Naive B cell (primary cell): ENCODE data around the gene ANKRD16. TPM values are rescaled to one million over a fixed set of nuclear protein-coding genes. Genes with fewer than 3 reads are reported as not detected.
A peak's percentile ranks its signal among the peaks of the same experiment; 100 is the strongest.

Source experiments
- ATAC-seq, 2 donors: fragments of 150-1000 bp; cut with Tn5 transposase; 2 replicates each; pipeline ENCODE4 v1.10.0; 2021; ENCODE audit warnings: low read depth in 2 of 2, mild to moderate bottlenecking in 2 of 2, moderate library complexity in 2 of 2
- DNase-seq: peaks from one replicate; pipeline ENCODE4 v3.0.0; 2022
- H3K27ac Mint-ChIP-seq, 6 donors: one replicate each; pipeline ENCODE4 v1.8.0; 2020 to 2022; ENCODE audit warnings: mild to moderate bottlenecking in 6 of 6, mixed read lengths in 6 of 6, moderate library complexity in 5 of 6, inconsistent platforms in 2 of 6
- H3K27me3 Mint-ChIP-seq, 3 donors: one replicate each; pipeline ENCODE4 v1.8.0; 2021 to 2022; ENCODE audit warnings: mixed read lengths in 3 of 3, mild to moderate bottlenecking in 1 of 3
- H3K36me3 Mint-ChIP-seq, 2 donors: one replicate each; pipeline ENCODE4 v1.8.0; 2020 to 2022; ENCODE audit warnings: mixed read lengths in 2 of 2, inconsistent platforms in 1 of 2, mild to moderate bottlenecking in 1 of 2
- H3K4me1 Mint-ChIP-seq, 3 donors: one replicate each; pipeline ENCODE4 v1.8.0; 2020 to 2022; ENCODE audit warnings: mixed read lengths in 3 of 3, inconsistent platforms in 1 of 3, mild to moderate bottlenecking in 1 of 3, moderate library complexity in 1 of 3
- H3K4me3 Mint-ChIP-seq, 8 donors: one replicate each; pipeline ENCODE4 v1.8.0; 2020 to 2022; ENCODE audit warnings: mild to moderate bottlenecking in 8 of 8, mixed read lengths in 8 of 8, moderate library complexity in 8 of 8, inconsistent platforms in 2 of 8
- H3K9me3 Mint-ChIP-seq, 7 donors: one replicate each; pipeline ENCODE4 v1.8.0; 2020 to 2022; ENCODE audit warnings: mixed read lengths in 7 of 7, mild to moderate bottlenecking in 5 of 7, inconsistent platforms in 2 of 7, moderate library complexity in 1 of 7
- polyA plus RNA-seq, 6 donors: library from polyadenylated mRNA; unstranded; fragments of 300-500 nt; fragmentation: Illumina TruSeq; gene quantifications; one replicate each; pipeline ENCODE4 v1.2.3, GENCODE V29; 2021; ENCODE audit warnings: low read depth in 6 of 6

Gene ANKRD16
- polyA plus RNA-seq, 6 donors from 2014 or later: 4.0 to 7.5 (median 5.7) TPM

- ATAC-seq (no peak), DNase-seq (no peak)
- Mint-ChIP-seq H3K4me3 (peak overlapping the region in 5 of 8 donors; percentile 3 to 54 (median 29)), H3K4me1 (peaks cover 38 to 58% (median 53%) of the 10 kb centered on the region in 3 donors), H3K36me3 (peaks cover 4 to 7% of the 10 kb centered on the region in 2 donors), H3K9me3 (no peaks in the 10 kb centered on the region), H3K27me3 (no peaks in the 10 kb centered on the region), H3K27ac (peak overlapping the region; percentile 7 to 95 (median 75))
These were observed 7.8 kb upstream of the ANKRD16 start for GRCh38 chr10:5897504-5897903.

- Mint-ChIP-seq H3K4me1 (peaks cover 43 to 62% (median 58%) of the 10 kb centered on the region in 3 donors), H3K36me3 (peaks cover 5 to 7% of the 10 kb centered on the region in 2 donors), H3K27ac (peak overlapping the region; percentile 7 to 95 (median 85)), H3K27me3 (no peaks in the 10 kb centered on the region), H3K9me3 (no peaks in the 10 kb centered on the region), H3K4me3 (no peak overlapping the region)
- DNase-seq: no peak
- no peak for ATAC-seq
These were observed 7.3 kb upstream of the ANKRD16 start for GRCh38 chr10:5897053-5897340.

GRCh38 chr10:5896208-5897052 lies 6.7 kb upstream of the ANKRD16 start:
- DNase-seq: no peak
- Mint-ChIP-seq H3K9me3 (no peaks in the 10 kb centered on the region), H3K27ac (peak overlapping the region; percentile 91 to 97 (median 94)), H3K4me3 (peak overlapping the region; percentile 51 to 92 (median 84)), H3K27me3 (no peaks in the 10 kb centered on the region), H3K4me1 (peaks cover 47 to 68% (median 64%) of the 10 kb centered on the region in 3 donors), H3K36me3 (peaks cover 5 to 7% of the 10 kb centered on the region in 2 donors)
- peak in 1 of 2 donors; percentile 20 for ATAC-seq

GRCh38 chr10:5895804-5896203 lies 6.1 kb upstream of the ANKRD16 start:
- no peaks in the 10 kb centered on the region for H3K27me3 Mint-ChIP-seq
- DNase-seq (no peak), ATAC-seq (peak; percentile 63 to 71)
- H3K27ac Mint-ChIP-seq: peak overlapping the region; percentile 86 to 97 (median 94)
- H3K36me3 Mint-ChIP-seq: peaks cover 5 to 7% of the 10 kb centered on the region in 2 donors
- peak overlapping the region; percentile 51 to 92 (median 84) for H3K4me3 Mint-ChIP-seq
- peaks cover 53 to 73% (median 70%) of the 10 kb centered on the region in 3 donors for H3K4me1 Mint-ChIP-seq
- H3K9me3 Mint-ChIP-seq: no peaks in the 10 kb centered on the region

GRCh38 chr10:5895365-5895764 lies 5.7 kb upstream of the ANKRD16 start:
- no peak for DNase-seq
- Mint-ChIP-seq H3K9me3 (no peaks in the 10 kb centered on the region), H3K4me3 (peak overlapping the region; percentile 51 to 92 (median 84)), H3K27me3 (no peaks in the 10 kb centered on the region), H3K27ac (peak overlapping the region in 5 of 6 donors; percentile 47 to 95 (median 91)), H3K36me3 (peaks cover 5 to 7% of the 10 kb centered on the region in 2 donors), H3K4me1 (peaks cover 56 to 74% (median 72%) of the 10 kb centered on the region in 3 donors)
- ATAC-seq: no peak

GRCh38 chr10:5894873-5895272 lies 5.2 kb upstream of the ANKRD16 start:
- peaks cover 5 to 7% of the 10 kb centered on the region in 2 donors for H3K36me3 Mint-ChIP-seq
- peak overlapping the region in 3 of 8 donors; percentile 9 to 71 (median 29) for H3K4me3 Mint-ChIP-seq
- H3K9me3 Mint-ChIP-seq: no peaks in the 10 kb centered on the region
- H3K27me3 Mint-ChIP-seq: no peaks in the 10 kb centered on the region
- DNase-seq (no peak), ATAC-seq (no peak)
- H3K4me1 Mint-ChIP-seq: peaks cover 56 to 74% (median 72%) of the 10 kb centered on the region in 3 donors
- peak overlapping the region in 2 of 6 donors; percentile 90 to 91 for H3K27ac Mint-ChIP-seq

- H3K27ac Mint-ChIP-seq: peak overlapping the region; percentile 9 to 88 (median 46)
- DNase-seq (no peak), ATAC-seq (no peak)
- no peaks in the 10 kb centered on the region for H3K9me3 Mint-ChIP-seq
- H3K36me3 Mint-ChIP-seq: peaks cover 5 to 7% of the 10 kb centered on the region in 2 donors
- H3K4me3 Mint-ChIP-seq: peak overlapping the region in 2 of 8 donors; percentile 17 to 44
- no peaks in the 10 kb centered on the region for H3K27me3 Mint-ChIP-seq
- H3K4me1 Mint-ChIP-seq: peaks cover 56 to 72% (median 69%) of the 10 kb centered on the region in 3 donors
These were observed 4.7 kb upstream of the ANKRD16 start for GRCh38 chr10:5894403-5894802.

GRCh38 chr10:5893321-5893720 lies 3.6 kb upstream of the ANKRD16 start:
- Mint-ChIP-seq H3K36me3 (peaks cover 5 to 7% of the 10 kb centered on the region in 2 donors), H3K4me1 (peaks cover 62 to 72% (median 72%) of the 10 kb centered on the region in 3 donors), H3K27me3 (no peaks in the 10 kb centered on the region), H3K27ac (peak overlapping the region in 2 of 6 donors; percentile 21 to 46), H3K9me3 (no peaks in the 10 kb centered on the region), H3K4me3 (peak overlapping the region in 1 of 8 donors; percentile 85)
- DNase-seq (no peak), ATAC-seq (no peak)

- DNase-seq: no peak
- peaks cover 5 to 7% of the 10 kb centered on the region in 2 donors for H3K36me3 Mint-ChIP-seq
- no peak for ATAC-seq
- no peaks in the 10 kb centered on the region for H3K27me3 Mint-ChIP-seq
- peaks cover 65 to 73% (median 70%) of the 10 kb centered on the region in 3 donors for H3K4me1 Mint-ChIP-seq
- H3K9me3 Mint-ChIP-seq: no peaks in the 10 kb centered on the region
- peak overlapping the region in 3 of 6 donors; percentile 38 to 80 (median 60) for H3K27ac Mint-ChIP-seq
- peak overlapping the region in 7 of 8 donors; percentile 36 to 96 (median 85) for H3K4me3 Mint-ChIP-seq
These were observed 2.3 kb upstream of the ANKRD16 start for GRCh38 chr10:5892007-5892406.

GRCh38 chr10:5891009-5891408 lies 1.3 kb upstream of the ANKRD16 start:
- DNase-seq: no peak
- ATAC-seq: no peak
- Mint-ChIP-seq H3K9me3 (no peaks in the 10 kb centered on the region), H3K4me3 (peak overlapping the region; percentile 85 to 96 (median 92)), H3K36me3 (peaks cover 5 to 7% of the 10 kb centered on the region in 2 donors), H3K4me1 (peaks cover 56 to 64% (median 63%) of the 10 kb centered on the region in 3 donors), H3K27me3 (no peaks in the 10 kb centered on the region), H3K27ac (peak overlapping the region in 5 of 6 donors; percentile 80 to 96 (median 89))

GRCh38 chr10:5890452-5890915 lies 791 bp upstream of the ANKRD16 start:
- H3K4me3 Mint-ChIP-seq: peak overlapping the region; percentile 85 to 96 (median 92)
- no peaks in the 10 kb centered on the region for H3K27me3 Mint-ChIP-seq
- DNase-seq (no peak), ATAC-seq (no peak)
- H3K27ac Mint-ChIP-seq: peak overlapping the region in 5 of 6 donors; percentile 85 to 96 (median 92)
- H3K36me3 Mint-ChIP-seq: peaks cover 5 to 7% of the 10 kb centered on the region in 2 donors
- H3K9me3 Mint-ChIP-seq: no peaks in the 10 kb centered on the region
- peaks cover 51 to 61% (median 58%) of the 10 kb centered on the region in 3 donors for H3K4me1 Mint-ChIP-seq

GRCh38 chr10:5888843-5889623 lies 660 bp downstream of the ANKRD16 start:
- ATAC-seq (peak; percentile 39 to 42), DNase-seq (peak; percentile 55)
- Mint-ChIP-seq H3K27me3 (no peaks in the 10 kb centered on the region), H3K4me1 (peaks cover 41 to 50% (median 45%) of the 10 kb centered on the region in 3 donors), H3K36me3 (peaks cover under 1 to 5% of the 10 kb centered on the region in 2 donors), H3K27ac (peak overlapping the region; percentile 22 to 93 (median 68)), H3K9me3 (no peaks in the 10 kb centered on the region), H3K4me3 (peak overlapping the region; percentile 92 to 96 (median 95))

GRCh38 chr10:5888351-5888750 lies 1.3 kb downstream of the ANKRD16 start:
- Mint-ChIP-seq H3K27ac (peak overlapping the region in 5 of 6 donors; percentile 22 to 93 (median 63)), H3K27me3 (no peaks in the 10 kb centered on the region), H3K36me3 (peaks cover 0 to 5% of the 10 kb centered on the region in 2 donors), H3K4me1 (peaks cover 38 to 48% (median 39%) of the 10 kb centered on the region in 3 donors), H3K4me3 (peak overlapping the region; percentile 82 to 96 (median 94)), H3K9me3 (no peaks in the 10 kb centered on the region)
- no peak for ATAC-seq
- no peak for DNase-seq
